ENCODE data around the gene ATG4B.

- TF ChIP-seq SNAI2 (CRISPR knock-in tag; IDR thresholded peaks at IDR 0.05) (no peak), CSDC2 (CRISPR knock-in tag; IDR thresholded peaks at IDR 0.05) (peak; percentile 34; the same call in 1 of the 2 replicates), BACH2 (CRISPR knock-in tag; IDR thresholded peaks at IDR 0.05; ENCODE audit: borderline replicate concordance) (no peak), CREB5 (CRISPR knock-in tag; IDR thresholded peaks at IDR 0.05; ENCODE audit: low read depth) (no peak), ZFP30 (CRISPR knock-in tag; IDR thresholded peaks at IDR 0.05) (no peak), POU6F1 (CRISPR knock-in tag; IDR thresholded peaks at IDR 0.05; ENCODE audit: borderline replicate concordance, low read depth) (no peak), PATZ1 (CRISPR knock-in tag; IDR thresholded peaks at IDR 0.05; ENCODE audit: borderline replicate concordance) (no peak), PPARA (CRISPR knock-in tag; IDR thresholded peaks at IDR 0.05; ENCODE audit: borderline replicate concordance) (no peak), ZNF565 (CRISPR knock-in tag; conservative IDR thresholded peaks at IDR 0.05; ENCODE audit: low read depth) (no peak), RARB (CRISPR knock-in tag; IDR thresholded peaks at IDR 0.05) (no peak)
Observed at GRCh38 chr2:241701399-241702154, 64.1 kb downstream of the ATG4B start, which contains the start of gene ING5.

Data from SK-N-SH treated with all-trans-retinoic acid at 6 μM for 48 hours (cell line).